Psoas muscle (tissue), 8 donors: Measurements from ENCODE around the gene RBFOX1. TPM values are rescaled to one million over a fixed set of nuclear protein-coding genes. Genes with fewer than 3 reads are reported as not detected.

Experiments used
- ATAC-seq, 4 donors: fragments of 200-7000 bp; cut with Tn5 transposase; one replicate each; pipeline ENCODE4 v1.9.1; 2020; ENCODE audit warnings: moderate library complexity in 3 of 4, mild to moderate bottlenecking in 2 of 4
- DNase-seq, 2 donors: peaks; one replicate each; pipeline ENCODE4 v3.0.0-alpha.2; 2020
- H3K27ac ChIP-seq: fragments of 200-600 bp; one replicate; pipeline ENCODE4 v1.8.0; 2022
- H3K27me3 ChIP-seq, 3 donors: fragments of 200-600 bp in 1 of 3; one replicate each; pipeline versions ENCODE4 v1.6.1 to v1.8.0; 2013 to 2022; ENCODE audit warnings: low read length in 2 of 3, mild to moderate bottlenecking in 2 of 3, moderate library complexity in 1 of 3; ENCODE audit not compliant: insufficient read depth in 3 of 3
- H3K36me3 ChIP-seq, 2 donors: fragments of 200-600 bp in 1 of 2; one replicate each; pipeline versions ENCODE4 v1.6.1 to v1.8.0; 2013 to 2022; ENCODE audit warnings: low read depth in 1 of 2, mild to moderate bottlenecking in 1 of 2, moderate library complexity in 1 of 2; ENCODE audit not compliant: insufficient read depth in 1 of 2
- H3K4me1 ChIP-seq: fragments of 200-600 bp; one replicate; pipeline ENCODE4 v1.8.0; 2022
- H3K4me3 ChIP-seq: fragments of 200-600 bp; one replicate; pipeline ENCODE4 v1.8.0; 2022; ENCODE audit warnings: mild to moderate bottlenecking
- H3K9me3 ChIP-seq: fragments of 200-600 bp; one replicate; pipeline ENCODE4 v1.8.0; 2022
- WGBS, 3 donors: extraction: QIAGEN DNeasy Blood & Tissue Kit; methylation state at CpG; one replicate each; pipeline versions ENCODE4 v1.1.6 to v1.1.7; 2013; 5-methylcytosine and 5-hydroxymethylcytosine counted together
- intact Hi-C, 2 donors: fragments of 100-400 bp; cut with DNase I; formaldehyde crosslinking; loops; one replicate each; pipeline versions ENCODE4 v1.11.0 to v1.14.2; 2022
- polyA plus RNA-seq, 3 donors: library from polyadenylated mRNA; stranded (reverse); fragments of 200-250 nt; gene quantifications; one replicate each; pipeline ENCODE4 v1.2.3, GENCODE V29; 2013
- total RNA-seq, 4 donors: library from RNA; stranded (reverse); fragmentation: NEBNext Ultra II Directional in 2 of 4; extraction: Animal tissue kit (Norgen Biotek cat#: 25700) in 2 of 4; gene quantifications; one replicate each; pipeline versions ENCODE4 v1.2.1 to v1.2.4, GENCODE V29; 2021 to 2023
- TF ChIP-seq, protein P1 (sequence below): fragments of 200-600 bp; IDR thresholded peaks from one replicate; pipeline ENCODE4 v1.8.0; 2022; ENCODE audit warnings: antibody characterized with exemption
- donor health status: healthy with polysubstance abuse.
- donor health status: DM: no; HTN: no; CAD: no; lungs with moderate emphysema.
- donor health status: Bipolar disorder and iron deficiency.
- donor health status: healthy.
- donor health status: DM: yes; HTN: yes; CAD: no.
- donor health status: DM: no; HTN: no; CAD: no.
- donor health status: DM: no; HTN: no; CAD: no.
- donor health status: DM: yes; HTN: yes; CAD: no.

RBFOX1 gene
- total and polyA plus RNA-seq, 7 donors = 2.8 to 141 (median 113) TPM

DNA sequence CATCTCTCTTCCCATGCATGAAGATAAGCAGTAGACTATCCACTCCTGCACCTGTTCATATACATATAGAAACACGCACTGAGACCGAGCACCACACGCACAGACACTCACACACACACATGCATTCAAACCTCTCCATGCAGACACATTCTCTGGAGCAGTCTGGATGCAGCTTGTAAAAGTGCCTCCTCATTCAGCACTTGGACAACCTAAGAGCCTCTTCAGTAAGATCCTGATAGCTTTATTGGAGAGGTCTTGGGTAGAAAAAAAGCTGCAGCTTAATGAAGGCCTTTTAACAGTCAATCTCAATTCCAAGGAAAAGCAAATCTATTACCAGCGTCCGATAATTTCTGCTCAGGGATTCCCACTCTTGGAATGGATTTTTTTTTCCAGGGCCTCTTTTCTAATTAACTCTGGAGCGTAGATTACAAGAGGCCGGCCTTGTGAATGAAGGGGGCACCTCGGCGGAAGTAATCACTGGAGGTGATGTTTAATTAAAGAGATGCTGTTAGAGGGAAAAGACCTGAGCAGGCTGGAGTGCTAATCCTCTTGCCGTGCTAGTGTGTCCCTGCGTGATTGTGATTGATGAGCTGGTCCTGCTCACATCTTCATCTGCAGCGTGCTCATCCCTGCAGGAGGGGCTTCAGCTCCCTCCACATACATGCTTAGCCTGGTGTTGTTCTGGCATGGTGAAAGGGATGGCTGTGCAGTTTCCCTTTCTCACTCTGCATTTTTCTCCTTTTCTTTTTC lies 155.1 kb downstream of the RBFOX1 start:
- Histone ChIP-seq H3K4me1 (peaks cover 17% of the 10 kb centered on the region), H3K27ac (no peak overlapping the region), H3K9me3 (no peaks in the 10 kb centered on the region), H3K36me3 (peaks cover 0 to 16% of the 10 kb centered on the region in 2 donors), H3K27me3 (no peaks in the 10 kb centered on the region), H3K4me3 (no peak overlapping the region)
- intact Hi-C loops = no loop called here
- 82 to 84% (median 84%) methylated on average over 12 of the region's 12 CpGs for WGBS, 3 donors
- TF ChIP-seq, protein P1, sequence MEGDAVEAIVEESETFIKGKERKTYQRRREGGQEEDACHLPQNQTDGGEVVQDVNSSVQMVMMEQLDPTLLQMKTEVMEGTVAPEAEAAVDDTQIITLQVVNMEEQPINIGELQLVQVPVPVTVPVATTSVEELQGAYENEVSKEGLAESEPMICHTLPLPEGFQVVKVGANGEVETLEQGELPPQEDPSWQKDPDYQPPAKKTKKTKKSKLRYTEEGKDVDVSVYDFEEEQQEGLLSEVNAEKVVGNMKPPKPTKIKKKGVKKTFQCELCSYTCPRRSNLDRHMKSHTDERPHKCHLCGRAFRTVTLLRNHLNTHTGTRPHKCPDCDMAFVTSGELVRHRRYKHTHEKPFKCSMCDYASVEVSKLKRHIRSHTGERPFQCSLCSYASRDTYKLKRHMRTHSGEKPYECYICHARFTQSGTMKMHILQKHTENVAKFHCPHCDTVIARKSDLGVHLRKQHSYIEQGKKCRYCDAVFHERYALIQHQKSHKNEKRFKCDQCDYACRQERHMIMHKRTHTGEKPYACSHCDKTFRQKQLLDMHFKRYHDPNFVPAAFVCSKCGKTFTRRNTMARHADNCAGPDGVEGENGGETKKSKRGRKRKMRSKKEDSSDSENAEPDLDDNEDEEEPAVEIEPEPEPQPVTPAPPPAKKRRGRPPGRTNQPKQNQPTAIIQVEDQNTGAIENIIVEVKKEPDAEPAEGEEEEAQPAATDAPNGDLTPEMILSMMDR = no peak
- peak in 1 of 4 donors; percentile 15 for ATAC-seq
- DNase-seq = no peak

DNA sequence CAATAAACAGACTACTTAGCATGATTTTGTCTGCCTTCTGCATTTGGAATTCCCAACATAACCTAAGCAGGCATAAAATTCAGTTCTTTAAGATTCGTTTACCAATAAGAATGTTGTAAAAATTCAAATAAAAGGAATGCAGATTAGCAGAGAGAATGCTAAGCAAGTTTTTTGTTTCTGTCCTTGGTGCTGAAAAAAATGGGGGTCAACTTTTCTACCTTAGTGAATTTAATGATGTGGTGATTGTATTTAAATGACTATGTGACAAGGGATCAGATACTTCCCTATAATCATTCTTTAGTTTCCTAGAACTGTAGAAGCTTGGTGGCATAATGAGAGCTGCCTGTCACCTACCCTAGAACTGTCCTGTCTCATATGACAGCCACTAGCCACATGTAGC lies 159.5 kb downstream of the RBFOX1 start:
- Histone ChIP-seq H3K4me1 (peaks cover 21% of the 10 kb centered on the region), H3K27me3 (no peaks in the 10 kb centered on the region), H3K9me3 (no peaks in the 10 kb centered on the region), H3K4me3 (no peak overlapping the region), H3K36me3 (peaks cover 0 to 17% of the 10 kb centered on the region in 2 donors), H3K27ac (no peak overlapping the region)
- intact Hi-C loops = no loop called here
- TF ChIP-seq, protein P1 = no peak
- no peak for DNase-seq
- no peak for ATAC-seq
- WGBS, 3 donors = 37 to 58% (median 51%) methylated on average over 1 of the region's 1 CpG

DNA sequence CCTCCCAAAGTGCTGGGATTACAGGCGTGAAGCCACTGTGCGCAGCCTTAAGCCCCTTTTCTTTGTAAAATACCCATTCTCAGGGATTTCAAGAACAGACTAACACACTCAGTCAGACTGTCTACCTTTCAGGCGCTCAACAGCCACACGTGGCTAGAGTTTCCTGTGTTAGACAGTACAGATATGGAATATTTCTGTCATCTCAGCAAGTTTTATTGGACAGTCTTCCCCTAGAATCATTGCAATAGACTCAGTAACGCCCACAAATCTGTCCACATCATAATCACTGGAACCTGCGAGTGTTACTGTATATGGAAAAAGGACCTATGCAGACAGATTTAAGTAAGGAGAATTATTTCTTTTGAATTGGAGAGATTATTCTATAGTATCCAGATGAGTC lies 160.5 kb downstream of the RBFOX1 start:
- H3K4me3 ChIP-seq = no peak overlapping the region
- no peaks in the 10 kb centered on the region for H3K27me3 ChIP-seq
- no peaks in the 10 kb centered on the region for H3K9me3 ChIP-seq
- WGBS, 3 donors = 78 to 89% (median 86%) methylated on average over 6 of the region's 6 CpGs
- TF ChIP-seq, protein P1 = no peak
- H3K27ac ChIP-seq = no peak overlapping the region
- no peak for ATAC-seq
- intact Hi-C loops = no loop called here
- peaks cover 0 to 17% of the 10 kb centered on the region in 2 donors for H3K36me3 ChIP-seq
- H3K4me1 ChIP-seq = peaks cover 29% of the 10 kb centered on the region
- no peak for DNase-seq

DNA sequence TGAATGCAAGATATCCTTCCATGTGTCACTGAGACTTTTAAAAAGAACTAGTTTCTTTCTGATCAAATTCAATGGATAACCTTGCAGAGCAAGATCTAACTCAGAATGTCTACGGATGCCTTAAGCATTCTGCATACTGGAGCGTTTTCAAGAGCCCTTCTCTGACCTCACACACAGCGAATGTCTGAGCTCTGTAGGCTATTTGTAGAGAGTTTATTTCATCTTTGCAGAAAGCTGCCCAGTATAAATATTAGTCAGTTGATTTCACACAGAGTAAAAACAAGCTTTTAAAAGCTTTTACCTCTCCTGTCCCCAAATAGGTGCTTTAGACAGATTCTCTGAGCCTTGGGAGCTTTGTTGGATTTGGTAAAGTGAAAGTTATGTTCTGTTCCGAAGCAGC lies 165.0 kb downstream of the RBFOX1 start:
- Histone ChIP-seq H3K27ac (peak overlapping the region; percentile 78), H3K27me3 (no peaks in the 10 kb centered on the region), H3K9me3 (no peaks in the 10 kb centered on the region), H3K4me3 (peak overlapping the region; percentile 11), H3K4me1 (peaks cover 57% of the 10 kb centered on the region), H3K36me3 (peaks cover 0 to 5% of the 10 kb centered on the region in 2 donors)
- DNase-seq = no peak
- TF ChIP-seq, protein P1 = no peak
- intact Hi-C loops = loop anchor here in 1 of 2 donors (5.0 kb wide), 1 partner anchor 35 kb away; no protein-coding TSS in a partner anchor
- ATAC-seq = peak; percentile 45 to 72 (median 64)
- WGBS, 3 donors = 37 to 52% (median 41%) methylated on average over 4 of the region's 4 CpGs
